ENCODE measurements around the gene SLC39A10.

- TF ChIP-seq, protein P1, sequence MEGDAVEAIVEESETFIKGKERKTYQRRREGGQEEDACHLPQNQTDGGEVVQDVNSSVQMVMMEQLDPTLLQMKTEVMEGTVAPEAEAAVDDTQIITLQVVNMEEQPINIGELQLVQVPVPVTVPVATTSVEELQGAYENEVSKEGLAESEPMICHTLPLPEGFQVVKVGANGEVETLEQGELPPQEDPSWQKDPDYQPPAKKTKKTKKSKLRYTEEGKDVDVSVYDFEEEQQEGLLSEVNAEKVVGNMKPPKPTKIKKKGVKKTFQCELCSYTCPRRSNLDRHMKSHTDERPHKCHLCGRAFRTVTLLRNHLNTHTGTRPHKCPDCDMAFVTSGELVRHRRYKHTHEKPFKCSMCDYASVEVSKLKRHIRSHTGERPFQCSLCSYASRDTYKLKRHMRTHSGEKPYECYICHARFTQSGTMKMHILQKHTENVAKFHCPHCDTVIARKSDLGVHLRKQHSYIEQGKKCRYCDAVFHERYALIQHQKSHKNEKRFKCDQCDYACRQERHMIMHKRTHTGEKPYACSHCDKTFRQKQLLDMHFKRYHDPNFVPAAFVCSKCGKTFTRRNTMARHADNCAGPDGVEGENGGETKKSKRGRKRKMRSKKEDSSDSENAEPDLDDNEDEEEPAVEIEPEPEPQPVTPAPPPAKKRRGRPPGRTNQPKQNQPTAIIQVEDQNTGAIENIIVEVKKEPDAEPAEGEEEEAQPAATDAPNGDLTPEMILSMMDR (IDR thresholded peaks at IDR 0.05), result no peak
- TF ChIP-seq POLR2A (IDR thresholded peaks at IDR 0.05), result no peak
Measured at GRCh38 chr2:195619590-195619989, 37.4 kb upstream of the SLC39A10 start.
